ENCODE results near the gene AK1. TPM values are rescaled to one million over a fixed set of nuclear protein-coding genes. Genes with fewer than 3 reads are reported as not detected.
A peak's percentile ranks its signal among the peaks of the same experiment; 100 is the strongest.

The AK1 gene
- total RNA-seq, 1 donor from 2014 or later = 8.1 TPM

DNA sequence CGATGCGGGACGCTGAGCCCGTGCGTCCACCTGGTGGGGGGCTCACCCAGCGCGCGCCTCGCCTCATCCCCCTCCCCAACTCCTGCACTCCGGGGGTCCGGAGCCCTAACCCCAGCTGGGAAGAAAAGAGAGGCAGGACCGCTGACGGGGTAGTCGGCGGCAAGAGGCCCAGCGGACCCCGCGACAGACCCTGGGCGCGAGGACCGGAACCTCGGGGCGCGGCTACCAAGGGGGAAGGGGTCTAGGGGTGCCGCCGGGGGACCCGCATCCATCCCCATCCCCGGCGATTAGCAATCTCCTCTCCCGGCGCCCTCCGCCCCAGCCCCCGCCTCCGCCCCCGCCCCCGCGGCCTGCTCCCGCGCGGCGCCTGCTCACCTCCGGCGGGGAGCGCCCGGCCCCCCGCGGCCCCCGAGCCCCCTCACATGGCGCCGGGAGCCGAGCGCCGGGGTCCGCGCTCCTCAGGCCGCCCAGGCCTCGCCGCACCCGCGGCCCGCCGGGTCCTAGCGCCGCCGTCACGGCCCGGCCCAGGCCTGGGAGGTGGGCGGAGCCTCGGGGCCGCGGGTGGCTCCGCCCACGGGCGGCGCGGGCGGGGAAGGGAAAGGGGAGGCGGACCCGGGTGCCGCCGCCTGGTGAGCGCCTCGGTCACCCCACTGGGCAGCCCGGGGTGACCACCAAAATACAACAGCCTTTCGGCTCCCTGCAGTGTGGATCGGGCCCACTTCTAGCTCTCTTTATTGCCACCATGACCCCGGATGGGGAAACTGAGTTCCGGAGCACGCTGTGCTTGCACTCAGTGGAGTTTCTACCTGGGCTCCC lies 21.9 kb upstream of the AK1 start, which contains the start of gene ST6GALNAC6:
ST6GALNAC6 (minus strand) TSS at position 476 of the 816 bp plus-strand sequence. CDS start 1,622 bp downstream, outside the sequence.
- Mint-ChIP-seq H3K36me3 (ENCODE audit: low read depth) (peaks cover 23% of the 10 kb centered on the region), H3K27ac (peak within 1 kb of the TSS; percentile 76), H3K27me3 (no peaks in the 10 kb centered on the region), H3K4me1 (peaks cover 55% of the 10 kb centered on the region), H3K9me3 (peaks cover 5% of the 10 kb centered on the region), H3K4me3 (peak within 1 kb of the TSS; percentile 88)
- ATAC-seq (ENCODE audit: low read depth) (peak; percentile 81), DNase-seq (peak; percentile 84)
- ChIA-PET CTCF (interaction anchor here (1.9 kb wide), 1 partner anchor 17 kb away, joined by 6 read pairs; no protein-coding TSS in a partner anchor), POLR2A (interaction anchor here (0.8 to 12.3 kb wide), 9 partner anchors 10 to 121 kb away, joined by 3 to 457 read pairs (median 3); partner anchors contain the start of genes FPGS, SH2D3C and ST6GALNAC4)
- intact Hi-C loops (cut with micrococcal nuclease) = loop anchor here (1.0 kb wide), 1 partner anchor 18 kb away; the partner anchor contains the start of gene ST6GALNAC4
- TF ChIP-seq, protein P1, sequence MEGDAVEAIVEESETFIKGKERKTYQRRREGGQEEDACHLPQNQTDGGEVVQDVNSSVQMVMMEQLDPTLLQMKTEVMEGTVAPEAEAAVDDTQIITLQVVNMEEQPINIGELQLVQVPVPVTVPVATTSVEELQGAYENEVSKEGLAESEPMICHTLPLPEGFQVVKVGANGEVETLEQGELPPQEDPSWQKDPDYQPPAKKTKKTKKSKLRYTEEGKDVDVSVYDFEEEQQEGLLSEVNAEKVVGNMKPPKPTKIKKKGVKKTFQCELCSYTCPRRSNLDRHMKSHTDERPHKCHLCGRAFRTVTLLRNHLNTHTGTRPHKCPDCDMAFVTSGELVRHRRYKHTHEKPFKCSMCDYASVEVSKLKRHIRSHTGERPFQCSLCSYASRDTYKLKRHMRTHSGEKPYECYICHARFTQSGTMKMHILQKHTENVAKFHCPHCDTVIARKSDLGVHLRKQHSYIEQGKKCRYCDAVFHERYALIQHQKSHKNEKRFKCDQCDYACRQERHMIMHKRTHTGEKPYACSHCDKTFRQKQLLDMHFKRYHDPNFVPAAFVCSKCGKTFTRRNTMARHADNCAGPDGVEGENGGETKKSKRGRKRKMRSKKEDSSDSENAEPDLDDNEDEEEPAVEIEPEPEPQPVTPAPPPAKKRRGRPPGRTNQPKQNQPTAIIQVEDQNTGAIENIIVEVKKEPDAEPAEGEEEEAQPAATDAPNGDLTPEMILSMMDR (IDR thresholded peaks at IDR 0.05) = no peak

DNA sequence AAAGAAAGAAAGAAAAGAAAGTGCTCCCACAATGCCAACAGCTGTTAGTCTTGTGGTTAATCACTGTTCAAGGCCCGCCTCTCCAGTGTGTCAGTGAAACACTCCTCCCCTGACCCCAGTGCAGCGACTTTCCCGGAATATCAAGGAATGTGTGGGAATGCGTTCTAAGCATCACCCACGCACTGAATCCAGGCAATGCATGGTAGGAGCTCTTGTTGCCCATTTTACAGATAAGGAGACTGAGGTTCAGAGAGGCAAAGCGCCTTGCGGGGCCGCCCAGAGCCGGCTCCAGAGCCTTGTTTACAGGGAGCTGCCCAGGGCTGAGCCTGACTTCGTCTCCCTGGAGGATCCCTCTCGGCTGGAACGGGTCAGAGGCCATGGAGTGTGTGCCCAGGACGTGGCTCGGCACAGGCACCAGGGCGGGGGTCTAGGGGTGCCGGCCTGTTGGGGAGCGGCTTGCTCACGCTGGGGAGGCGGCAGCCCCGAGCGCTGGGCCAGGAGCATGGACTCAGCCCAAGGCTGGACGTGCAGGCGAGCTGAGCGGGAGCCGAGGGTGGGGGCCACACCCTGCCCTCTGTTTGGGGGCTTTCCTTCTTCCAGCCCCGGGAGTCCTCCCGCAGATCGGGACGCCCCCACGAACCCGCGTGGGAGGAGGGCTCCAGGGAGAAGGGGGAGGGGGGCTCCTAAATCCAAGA lies 21.1 kb upstream of the AK1 start:
- Mint-ChIP-seq H3K27me3 (no peaks in the 10 kb centered on the region), H3K4me3 (peak overlapping the region; percentile 88), H3K36me3 (ENCODE audit: low read depth) (peaks cover 31% of the 10 kb centered on the region), H3K9me3 (peaks cover 5% of the 10 kb centered on the region), H3K4me1 (peaks cover 48% of the 10 kb centered on the region), H3K27ac (peak overlapping the region; percentile 76)
- POLR2A ChIA-PET = interaction anchor here (0.6 to 12.3 kb wide), 10 partner anchors 9 to 455 kb away, joined by 3 to 457 read pairs (median 4); partner anchors contain the start of genes FPGS, PTRH1, SH2D3C and ST6GALNAC4
- TF ChIP-seq, protein P1 (IDR thresholded peaks at IDR 0.05) = no peak
- CTCF ChIA-PET = interaction anchor here (1.0 kb wide), 1 partner anchor 29 kb away, joined by 3 read pairs; no protein-coding TSS in a partner anchor
- ATAC-seq (ENCODE audit: low read depth) = peak; percentile 3
- intact Hi-C loops (cut with micrococcal nuclease) = loop anchor here (1.0 kb wide), 1 partner anchor 19 kb away; the partner anchor contains the start of gene ST6GALNAC4
- peak; percentile 39 for DNase-seq

DNA sequence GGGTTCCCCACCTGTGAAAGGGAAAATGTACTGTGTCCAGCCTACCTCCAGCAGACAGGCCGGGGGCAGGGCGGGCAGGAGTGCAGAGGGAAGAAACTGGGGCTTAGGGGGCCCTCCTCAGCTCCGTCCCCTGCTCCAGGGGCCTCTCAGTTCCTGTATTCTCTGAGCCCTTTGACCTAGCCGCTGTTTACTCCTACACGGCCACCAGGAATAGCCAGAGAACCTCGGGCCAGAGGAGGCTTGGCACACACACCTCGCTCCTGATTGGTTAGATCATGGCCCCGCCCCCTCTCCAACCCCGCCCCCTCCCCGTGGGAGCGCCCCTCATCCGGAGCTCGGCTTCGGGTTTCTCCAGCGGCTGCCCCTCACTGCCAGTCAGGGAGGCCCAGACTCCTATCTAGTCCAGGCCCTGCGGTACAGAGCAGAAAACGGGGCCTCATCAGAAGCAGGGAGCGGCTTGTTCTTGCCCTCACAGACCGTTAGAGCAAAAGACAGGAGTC lies 19.8 kb upstream of the AK1 start:
- peaks cover 38% of the 10 kb centered on the region for H3K4me1 Mint-ChIP-seq
- DNase-seq (no peak), ATAC-seq (ENCODE audit: low read depth) (peak; percentile 22)
- TF ChIP-seq, protein P1 (IDR thresholded peaks at IDR 0.05) = no peak
- intact Hi-C loops (cut with micrococcal nuclease) = no loop called here
- no peaks in the 10 kb centered on the region for H3K27me3 Mint-ChIP-seq
- no peak overlapping the region for H3K27ac Mint-ChIP-seq
- ChIA-PET CTCF (no interaction called here), POLR2A (interaction anchor here (0.5 to 12.3 kb wide), 13 partner anchors 8 to 1047 kb away, joined by 3 to 457 read pairs (median 5); partner anchors contain the start of genes ST6GALNAC4 and TOR2A)
- peak overlapping the region; percentile 35 for H3K4me3 Mint-ChIP-seq
- H3K9me3 Mint-ChIP-seq = peaks cover 5% of the 10 kb centered on the region
- peaks cover 44% of the 10 kb centered on the region for H3K36me3 Mint-ChIP-seq (ENCODE audit: low read depth)

DNA sequence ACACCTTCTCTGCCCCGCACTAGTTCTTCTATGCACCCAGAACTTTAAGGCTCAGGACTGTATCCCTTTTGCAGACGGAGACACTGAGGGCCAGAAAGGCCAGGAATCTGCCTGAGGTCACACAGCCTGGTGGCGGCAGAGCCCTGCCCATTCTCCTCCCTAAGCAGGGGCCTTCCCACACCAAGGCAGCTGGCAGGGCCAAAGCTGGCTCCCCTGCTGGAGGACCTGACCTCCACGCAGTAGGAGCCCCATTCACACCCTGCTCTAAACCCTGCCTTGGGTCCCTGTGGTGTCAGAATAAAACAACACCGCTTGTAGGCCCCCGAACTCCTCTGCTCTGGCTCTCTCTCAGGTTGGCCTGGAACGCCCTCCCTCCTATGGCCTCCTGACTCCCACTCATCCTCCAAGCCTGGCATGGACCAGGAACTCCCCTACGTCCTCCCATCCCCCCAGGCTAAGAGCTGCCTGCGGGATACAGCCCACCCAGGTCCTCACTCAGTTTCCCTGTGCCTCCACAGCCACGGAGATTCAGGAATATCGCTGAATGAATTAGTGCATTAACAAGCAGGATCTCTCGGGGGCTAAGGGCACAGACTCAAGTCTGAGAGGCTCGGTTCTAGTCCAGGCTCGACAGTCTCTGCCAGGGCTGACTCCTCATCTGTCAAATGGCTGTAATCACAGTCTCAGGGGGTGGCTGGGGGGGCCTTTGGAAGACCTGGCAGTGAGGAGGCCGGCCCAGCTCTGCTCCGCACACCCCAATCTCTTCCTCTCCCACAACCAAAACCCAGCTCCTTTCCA lies 19.1 kb upstream of the AK1 start:
- H3K27ac Mint-ChIP-seq = peak overlapping the region; percentile 51
- intact Hi-C loops (cut with micrococcal nuclease) = no loop called here
- peaks cover 31% of the 10 kb centered on the region for H3K4me1 Mint-ChIP-seq
- no peak overlapping the region for H3K4me3 Mint-ChIP-seq
- H3K27me3 Mint-ChIP-seq = no peaks in the 10 kb centered on the region
- TF ChIP-seq, protein P1 (IDR thresholded peaks at IDR 0.05) = no peak
- H3K9me3 Mint-ChIP-seq = peaks cover 5% of the 10 kb centered on the region
- DNase-seq (no peak), ATAC-seq (ENCODE audit: low read depth) (no peak)
- peaks cover 47% of the 10 kb centered on the region for H3K36me3 Mint-ChIP-seq (ENCODE audit: low read depth)
- ChIA-PET POLR2A (interaction anchor here (0.5 to 12.3 kb wide), 12 partner anchors 9 to 192 kb away, joined by 3 to 457 read pairs (median 4); partner anchors contain the start of genes ST6GALNAC4 and TOR2A), CTCF (no interaction called here)

All from activated B cell treated with CpG ODN at 0.5 μM for 24 hours (primary cell).